HG03135 (cell line): Measurements from ENCODE around the gene CST9L.

Experiments
- ATAC-seq: cut with Tn5 transposase; IDR thresholded peaks from one replicate; pipeline ENCODE4 v1.9.1; 2021; ENCODE audit warnings: mild to moderate bottlenecking, moderate library complexity; ENCODE audit not compliant: unreplicated experiment

CST9L gene

DNA sequence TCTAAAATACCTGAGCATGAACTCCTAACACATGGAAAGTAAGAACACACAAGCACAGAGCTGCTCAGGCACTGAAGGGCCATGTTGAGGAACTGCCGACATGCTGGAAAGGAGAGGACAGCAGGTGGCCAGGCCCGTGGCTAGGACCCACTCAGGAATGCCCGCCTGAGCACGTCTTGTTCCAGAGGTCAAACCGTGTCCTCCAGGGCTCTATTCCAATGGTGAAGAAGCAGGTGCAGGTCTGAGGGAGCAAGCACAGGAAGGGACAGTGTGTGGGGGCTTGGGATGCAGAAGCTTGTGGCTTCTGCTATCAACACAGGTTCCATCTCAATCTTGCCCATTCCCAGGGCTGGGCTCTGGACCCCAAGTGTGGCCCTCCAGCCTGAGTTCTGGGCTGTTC is 20.7 kb downstream of the CST9L start:
- no peak for ATAC-seq

DNA sequence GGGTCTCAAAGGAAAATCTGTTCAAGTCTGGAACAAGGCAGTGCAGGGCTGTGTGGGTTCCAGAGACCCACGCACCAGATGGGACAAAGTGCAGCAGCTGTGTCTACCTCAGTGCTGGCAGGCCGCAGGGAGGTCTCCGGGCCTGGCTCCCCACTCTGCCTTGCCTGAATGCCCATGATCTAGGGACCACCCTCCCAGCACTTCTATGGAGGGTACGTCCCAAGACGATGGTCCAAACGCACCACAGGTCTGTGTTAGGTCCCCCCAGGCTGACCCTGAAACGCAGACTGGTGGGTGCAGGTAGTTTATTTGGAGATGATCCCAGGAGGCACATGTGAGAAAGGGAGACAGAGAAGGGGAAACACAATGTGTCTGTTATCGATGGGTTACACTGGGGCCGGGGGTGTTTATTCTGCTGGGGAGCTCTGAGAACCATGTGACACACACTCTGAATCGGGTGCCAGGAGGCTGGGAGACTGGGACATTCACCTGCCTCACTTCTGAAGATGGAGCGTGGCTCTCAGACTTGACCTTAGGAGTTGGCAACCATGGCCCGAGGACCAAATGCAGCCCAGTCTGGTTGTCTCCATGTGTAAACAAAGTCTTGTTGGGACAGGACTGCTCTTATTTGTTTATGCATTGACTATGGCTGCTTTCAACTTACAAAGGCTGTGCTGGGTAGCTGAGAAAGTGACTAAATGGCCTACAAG is 21.7 kb downstream of the CST9L start:
- no peak for ATAC-seq

DNA sequence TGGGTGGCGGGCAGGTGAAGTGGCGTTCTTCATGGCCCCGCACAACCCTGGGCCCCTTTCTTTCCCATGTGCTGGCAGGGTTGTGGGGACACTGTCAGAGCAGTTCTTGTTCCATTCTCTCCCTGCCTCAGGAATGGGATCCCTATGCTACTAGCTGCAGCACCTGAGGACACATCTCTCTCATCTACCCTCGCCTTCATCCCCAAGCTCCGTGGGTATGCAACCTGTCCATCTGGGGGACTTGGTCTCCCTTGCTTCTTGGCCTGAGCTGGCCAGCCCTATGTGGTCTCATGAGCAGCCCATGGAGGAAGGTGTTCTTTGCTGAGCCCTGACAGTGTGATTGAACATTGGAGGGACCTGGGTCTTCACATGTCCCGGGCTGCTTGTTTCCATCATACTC is 24.2 kb downstream of the CST9L start:
- no peak for ATAC-seq

DNA sequence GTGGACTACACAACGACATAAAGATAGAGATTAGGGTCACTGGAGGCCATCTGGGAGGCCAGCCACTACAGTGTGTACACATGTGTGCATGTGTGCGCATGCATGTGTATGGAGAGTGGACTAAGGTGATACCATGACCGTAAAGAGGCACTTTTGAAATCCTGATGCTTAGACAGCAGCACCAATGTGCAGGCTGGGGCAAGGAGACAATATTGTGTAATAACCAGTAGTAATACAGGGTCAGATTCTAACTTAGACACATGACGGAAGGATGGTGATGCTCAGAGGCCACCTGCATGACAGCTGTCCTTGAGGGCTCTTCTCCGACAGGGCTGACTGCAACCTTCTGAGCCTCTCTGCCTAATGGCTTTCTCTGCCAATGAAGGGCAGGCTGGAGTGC is 25.5 kb downstream of the CST9L start:
- ATAC-seq: no peak

DNA sequence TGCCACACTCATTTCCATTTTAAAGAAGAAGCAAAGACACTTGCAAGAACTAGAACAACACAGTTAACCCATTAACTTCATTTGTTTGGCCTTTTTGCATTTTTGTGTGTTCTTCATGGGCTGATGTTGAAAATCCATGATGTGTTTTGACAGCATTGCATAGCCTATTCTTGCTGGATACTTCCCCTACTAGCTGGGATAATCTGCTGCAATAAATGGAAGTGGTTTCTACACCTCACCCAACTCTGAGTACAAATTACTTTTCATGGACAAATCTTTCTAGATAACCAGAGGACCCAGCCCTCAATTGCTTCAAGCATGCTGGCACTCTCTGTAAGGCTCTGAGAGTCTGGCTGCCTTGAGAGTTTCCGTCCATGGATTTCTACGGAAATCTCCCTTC is 26.5 kb downstream of the CST9L start:
- no peak for ATAC-seq

DNA sequence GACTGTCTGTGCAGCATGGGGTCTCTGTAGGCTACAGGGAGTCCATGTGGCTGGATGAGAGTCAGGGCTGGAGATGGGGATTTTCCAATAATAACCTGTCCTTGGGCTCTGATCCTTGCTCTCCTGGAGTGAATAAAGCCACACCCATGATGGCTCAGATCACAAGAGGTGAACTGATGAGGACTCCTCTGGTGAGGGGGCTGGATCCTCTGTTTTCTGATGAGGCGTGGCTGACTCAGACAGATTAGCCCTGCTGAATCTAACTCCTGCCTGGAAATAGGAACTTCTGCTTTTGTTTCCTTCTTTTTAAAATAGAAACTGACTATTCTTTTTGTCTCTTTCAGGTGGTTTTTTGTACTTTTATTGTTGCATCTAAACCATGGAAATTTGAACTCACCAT is 27.0 kb downstream of the CST9L start:
- ATAC-seq: no peak

DNA sequence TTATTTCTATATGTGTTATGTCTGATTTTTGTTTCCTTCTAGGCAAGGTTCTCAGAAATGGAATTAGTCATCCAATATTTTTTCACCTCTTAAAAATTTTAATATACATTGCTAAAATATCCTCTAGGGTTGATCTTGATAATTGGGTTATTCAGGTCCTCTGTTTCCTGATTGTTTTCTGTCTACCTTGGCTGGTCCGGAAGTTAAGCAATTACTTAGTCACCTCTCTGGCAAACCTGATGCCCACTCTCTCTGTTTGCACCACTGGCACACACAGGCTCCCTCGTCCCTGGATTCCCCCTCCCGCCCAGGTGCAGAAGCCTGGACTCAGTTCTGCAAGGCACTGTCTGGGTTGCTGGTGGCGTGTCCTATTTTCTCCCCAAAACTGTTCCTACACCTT is 27.7 kb downstream of the CST9L start:
- no peak for ATAC-seq

DNA sequence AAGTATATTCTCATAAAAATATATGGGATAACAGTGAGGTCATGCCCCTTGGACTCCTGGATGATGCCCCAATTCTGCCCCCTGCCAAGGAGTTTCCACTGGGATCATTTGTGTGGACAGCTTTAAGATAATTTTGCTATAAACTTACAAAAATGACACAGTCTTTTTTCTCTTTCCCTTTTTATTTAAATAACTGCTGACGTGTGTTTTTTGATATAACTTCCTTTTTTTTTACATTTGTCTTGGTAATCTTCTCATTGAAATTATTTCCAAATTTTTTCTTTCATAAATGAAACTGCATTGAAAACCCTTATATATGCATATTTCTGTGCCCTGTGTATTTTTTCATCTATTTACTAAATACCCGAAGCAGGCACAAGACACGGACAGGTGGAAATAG is 31.3 kb downstream of the CST9L start:
- ATAC-seq: no peak

DNA sequence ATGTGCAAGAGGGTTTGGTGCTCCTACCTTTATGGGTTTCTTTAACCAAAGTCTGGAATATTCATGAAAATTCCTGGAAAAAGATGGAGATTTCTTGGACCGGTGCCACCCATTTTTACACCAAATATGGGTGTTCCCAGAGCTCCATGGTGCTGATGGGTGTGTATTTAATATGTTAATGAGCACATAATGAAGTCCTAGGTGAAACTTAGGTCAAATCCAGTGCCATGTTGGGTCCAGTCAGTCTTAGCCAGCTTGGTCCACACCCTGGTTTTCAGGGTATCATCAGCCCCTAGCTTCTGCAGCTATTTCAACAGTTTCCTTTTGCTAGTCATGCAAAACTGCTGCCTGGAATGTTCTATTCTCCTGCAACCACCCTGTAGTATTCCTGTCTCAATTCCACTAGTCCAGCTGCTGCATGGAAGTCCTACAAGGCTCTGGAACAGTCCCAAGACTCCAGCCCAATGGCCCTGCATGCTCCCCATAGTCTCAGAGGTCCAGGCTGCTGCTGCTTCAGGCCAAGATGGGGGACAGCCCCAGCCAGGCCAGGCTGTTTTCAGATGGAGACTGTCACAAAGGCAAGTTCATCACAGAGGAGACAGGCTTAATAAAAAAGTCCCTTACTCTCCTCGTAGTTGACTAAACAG is 31.8 kb downstream of the CST9L start:
- no peak for ATAC-seq

DNA sequence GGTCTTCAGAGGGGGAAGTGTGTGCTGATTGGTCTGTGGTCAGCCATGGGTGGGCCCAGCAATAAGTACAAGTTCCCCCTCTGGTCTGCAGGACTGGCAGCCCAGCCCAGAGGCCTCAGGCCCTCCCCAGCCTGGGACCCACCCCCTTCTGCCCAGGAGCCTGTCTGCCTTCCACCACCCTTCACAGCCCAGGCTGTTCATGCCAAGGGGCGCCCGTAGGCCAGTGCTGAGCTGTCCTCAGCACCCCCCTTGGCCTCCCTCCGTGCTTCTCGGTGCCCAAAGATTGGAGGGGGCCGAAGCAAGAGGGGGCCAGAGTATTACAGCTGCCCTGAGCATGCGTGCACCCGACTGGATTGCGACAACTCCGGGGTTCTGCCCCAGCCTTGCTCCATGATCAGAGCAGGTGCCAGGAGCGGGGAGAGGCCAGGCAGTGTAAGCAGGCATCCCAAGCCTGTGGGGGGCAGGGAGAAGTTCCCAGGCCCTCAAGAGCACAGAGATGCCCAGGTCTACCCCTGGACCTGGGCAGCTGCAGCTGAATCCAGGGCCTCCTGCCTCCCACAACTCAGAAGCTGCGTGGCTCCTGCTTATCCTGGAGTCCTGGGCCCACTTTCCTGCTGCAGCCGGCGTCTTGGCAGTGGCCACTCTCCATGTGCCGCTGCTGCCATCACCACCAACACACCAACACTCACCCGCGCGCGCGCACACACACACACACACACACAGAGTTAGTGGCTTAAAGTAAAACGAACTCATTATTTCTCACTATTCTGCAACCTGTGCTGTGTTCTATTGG is 33.3 kb downstream of the CST9L start:
- ATAC-seq: no peak

DNA sequence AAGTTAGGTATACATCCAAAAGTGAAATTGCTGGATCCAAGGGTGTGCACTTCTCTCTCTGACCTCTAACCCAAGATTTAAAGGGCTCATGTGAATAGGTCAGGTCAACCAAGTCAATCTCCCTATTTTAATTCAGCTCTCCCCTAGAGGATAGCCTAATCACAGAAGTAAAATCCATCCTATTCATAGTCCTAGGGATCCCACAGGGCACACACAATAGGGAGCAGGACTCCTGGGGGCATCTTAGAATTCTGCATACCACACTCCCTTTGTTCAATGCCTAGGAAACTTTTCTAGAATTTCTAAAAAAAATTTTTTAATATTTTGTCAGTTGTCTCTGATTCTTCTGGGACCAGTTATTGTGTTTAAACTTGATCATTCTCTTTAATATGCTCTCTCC is 35.1 kb downstream of the CST9L start:
- ATAC-seq: no peak

DNA sequence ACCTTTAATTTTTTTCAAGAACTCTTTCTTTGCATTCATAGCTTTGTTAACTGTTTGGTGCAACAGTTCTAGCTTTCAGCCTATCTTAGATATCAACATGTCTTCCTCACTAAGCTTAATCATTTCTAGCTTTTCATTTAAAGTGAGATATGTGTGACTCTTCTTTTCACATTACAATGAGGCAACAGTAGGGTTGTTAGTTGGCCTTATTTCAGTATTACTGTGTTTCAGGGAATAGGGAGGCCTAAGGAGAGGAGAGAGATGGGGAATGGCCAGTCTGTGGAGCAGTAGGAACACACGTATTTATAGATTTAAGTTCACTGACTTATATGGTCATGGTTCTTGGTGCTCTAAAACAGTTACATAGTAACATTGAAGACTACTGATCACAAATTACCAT is 35.8 kb downstream of the CST9L start:
- ATAC-seq: no peak

DNA sequence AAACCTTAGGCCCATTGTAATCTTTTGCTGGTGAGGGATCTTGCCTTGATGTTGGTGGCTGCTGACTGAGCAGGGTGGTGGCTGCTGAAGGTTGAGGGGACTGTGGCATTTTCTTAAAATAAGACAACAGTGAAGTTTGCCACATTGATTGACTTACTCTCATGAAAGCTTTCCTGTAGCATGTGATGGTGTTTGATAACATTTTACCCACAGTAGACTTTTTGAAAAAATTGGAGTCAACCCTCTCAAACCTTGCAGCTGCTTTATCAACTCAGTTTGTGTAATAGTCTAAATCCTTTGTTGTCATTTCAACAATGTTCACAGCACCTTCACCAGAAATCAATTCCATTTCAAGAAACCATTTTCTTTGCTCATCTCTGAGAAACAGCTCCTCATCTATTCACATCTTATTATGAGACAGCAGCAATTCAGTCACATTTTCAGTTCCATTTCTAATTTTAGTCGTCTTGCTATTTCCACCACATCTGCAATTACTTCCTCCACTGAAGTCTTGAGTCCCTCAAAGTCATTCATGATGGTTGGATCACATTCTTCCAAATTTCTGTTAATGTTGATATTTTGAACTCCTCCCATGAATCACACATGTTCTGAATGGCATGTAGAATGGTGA is 37.2 kb downstream of the CST9L start:
- ATAC-seq: no peak

DNA sequence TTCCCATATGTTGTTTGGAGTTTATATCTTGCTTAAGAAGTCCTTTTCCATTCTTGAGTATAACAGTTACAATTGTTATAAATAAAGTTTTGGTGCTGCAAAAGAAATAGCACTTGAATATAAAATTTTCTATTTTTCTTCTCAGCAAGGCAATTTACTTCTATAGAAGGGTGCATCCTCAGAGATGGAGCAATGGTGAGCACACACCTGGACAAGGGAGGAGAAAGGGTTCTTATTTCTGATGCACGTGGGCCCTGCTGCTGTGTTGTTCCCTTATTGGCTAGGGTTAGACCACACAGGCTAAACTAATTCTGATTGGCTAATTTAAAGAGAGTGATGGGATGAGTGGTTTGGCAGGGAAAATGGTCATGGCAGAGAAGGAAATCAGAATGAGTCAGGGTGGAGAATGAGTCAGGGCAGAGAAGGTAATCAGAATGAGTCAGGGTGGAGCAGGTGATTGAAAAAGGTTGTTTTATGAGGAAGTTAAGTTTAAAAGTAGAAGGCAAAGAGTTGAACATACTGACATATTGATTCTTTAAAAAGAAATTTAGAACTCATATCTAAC is 39.3 kb downstream of the CST9L start:
- ATAC-seq: no peak

DNA sequence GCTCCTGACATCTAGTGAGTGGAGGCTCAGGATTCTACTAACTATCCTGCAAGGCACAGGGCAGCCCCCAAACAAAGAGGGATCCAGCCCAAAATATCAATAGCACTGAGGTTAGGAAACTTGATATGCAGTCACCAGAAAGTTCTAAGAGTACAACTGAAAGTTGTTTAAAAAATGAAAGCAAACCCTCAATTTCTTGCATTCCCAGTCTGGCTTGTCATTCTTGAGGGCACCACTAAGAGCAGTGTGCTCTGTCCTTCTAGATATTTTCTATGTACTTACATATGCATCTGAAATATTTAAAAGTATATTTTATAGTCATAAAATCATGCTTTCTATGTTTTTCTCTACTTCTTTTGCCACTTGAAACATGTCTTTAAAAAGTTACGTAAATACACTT is 41.4 kb downstream of the CST9L start:
- no peak for ATAC-seq

DNA sequence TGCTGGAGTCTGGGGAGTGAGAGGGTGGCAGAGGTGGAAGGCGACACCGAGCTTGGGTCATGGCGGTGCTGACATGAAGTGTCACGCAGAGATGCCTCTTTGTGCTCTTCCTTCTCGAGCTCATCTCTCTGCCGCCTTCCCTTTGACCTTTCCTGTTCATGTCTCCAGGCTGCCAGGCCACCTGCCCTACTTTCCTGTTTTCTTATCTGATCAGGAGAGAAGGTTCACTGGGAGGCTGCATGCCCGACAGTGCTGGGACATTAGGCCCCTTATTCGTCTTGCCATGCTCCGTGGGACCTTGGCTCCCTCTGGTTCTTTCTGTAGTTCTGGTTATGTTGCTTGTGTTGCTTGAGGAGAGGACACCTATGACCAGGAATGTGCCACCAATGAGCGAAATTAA is 44.1 kb downstream of the CST9L start:
- no peak for ATAC-seq

DNA sequence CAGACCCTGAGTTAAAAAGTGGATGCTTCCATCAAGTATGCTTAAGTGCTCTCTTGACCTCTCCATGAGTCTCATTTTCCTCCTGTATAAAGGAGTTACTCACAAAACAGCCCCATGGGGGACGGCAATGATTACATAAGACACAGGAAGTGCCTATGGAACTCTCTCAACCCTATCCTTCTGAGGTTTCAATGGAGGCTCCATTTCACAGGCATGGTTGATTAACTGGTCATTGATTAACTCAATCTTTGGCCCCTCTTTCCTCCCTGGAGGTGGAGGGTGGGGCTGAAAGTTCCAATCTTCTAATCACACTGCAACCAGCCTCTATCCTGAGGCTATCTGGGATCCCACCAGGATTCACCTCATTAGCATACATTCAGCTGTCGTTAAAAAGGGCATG is 48.1 kb downstream of the CST9L start:
- no peak for ATAC-seq

DNA sequence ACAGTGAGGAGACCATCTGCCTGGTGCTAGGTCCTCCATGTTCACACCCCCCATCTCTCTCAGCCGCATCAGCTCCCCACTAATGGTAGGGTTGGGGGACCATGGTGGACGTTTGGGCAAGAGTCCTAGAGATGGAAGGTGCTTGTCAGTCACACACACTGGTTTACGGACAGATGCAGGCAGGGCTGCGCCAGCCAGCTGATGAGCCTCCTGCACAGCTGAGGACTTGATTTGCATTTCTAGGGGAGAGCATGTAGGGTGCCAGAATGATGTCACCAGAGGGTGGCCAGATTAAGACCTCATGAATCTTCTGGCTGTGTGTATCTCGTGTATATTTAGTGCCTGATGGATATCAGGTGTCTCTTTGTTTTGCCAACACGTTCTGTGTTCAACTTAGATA is 48.7 kb downstream of the CST9L start:
- ATAC-seq: no peak

DNA sequence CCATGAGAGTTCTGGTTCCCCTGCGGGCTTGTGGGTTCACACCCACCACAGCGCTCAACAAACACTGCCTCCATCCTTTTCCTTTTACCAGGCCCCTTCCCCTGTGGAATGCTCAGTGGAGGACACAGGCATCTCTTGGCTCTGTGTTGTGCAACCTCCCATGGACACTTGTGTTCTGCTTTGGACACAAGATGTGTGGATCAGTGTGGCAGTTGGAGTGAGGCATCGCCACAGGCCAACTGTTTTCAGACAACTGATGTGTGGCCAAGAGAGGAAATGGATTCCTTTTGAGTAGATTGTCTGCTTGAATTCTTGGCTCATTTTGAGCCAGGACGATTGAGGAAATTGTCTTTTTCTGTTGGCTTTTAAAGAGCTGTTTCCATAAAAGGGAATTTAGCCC is 50.6 kb downstream of the CST9L start:
- ATAC-seq: no peak

DNA sequence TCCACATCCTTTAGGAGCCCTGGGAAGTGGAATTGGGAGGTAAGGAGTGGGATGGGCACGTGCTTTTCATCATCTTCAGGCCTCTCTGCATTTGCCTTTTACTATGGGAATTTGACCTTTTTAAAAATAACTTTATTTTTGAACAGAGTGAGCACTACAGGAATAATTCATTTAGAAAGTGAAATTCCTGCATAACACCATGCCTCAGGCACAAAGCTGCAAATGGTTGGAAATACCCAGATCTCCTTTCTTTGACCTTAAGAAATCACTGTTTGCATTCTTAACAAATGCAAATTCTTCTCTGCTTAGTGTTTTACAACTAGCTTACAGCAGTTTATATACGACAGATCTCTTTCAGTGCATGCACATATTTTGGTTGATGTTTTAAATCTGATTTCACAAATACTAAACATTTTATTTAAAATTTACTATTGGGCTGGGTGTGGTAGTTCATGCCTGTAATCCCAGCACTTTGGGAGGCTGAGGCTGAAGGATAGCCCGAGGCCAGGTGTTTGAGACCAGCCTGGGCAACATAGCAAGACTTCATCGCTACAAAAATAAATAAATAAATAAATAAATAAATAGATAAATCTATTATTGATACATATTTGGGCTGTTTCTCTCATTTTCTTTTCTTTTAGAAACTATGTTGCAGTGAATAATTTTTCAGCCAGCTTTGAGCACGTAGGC is 52.9 kb downstream of the CST9L start:
- no peak for ATAC-seq

DNA sequence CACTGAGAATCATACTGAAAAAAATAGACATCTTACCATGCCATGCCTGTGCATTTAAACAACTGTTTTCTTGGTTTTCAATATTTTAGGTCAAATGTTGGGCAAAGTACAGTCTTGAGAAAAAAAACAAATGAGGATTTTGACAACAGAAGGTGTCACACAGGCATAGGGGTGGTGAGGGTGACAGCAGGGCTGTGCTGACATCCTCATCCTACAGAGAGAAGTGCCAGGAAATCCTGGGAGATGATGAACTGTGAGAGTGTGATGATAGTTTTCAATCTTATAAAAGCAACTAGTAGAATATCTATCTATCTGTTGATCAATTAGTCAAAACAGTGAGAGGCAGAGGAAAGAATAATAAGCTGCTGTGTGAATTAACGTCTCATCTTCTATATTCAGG is 53.4 kb downstream of the CST9L start:
- no peak for ATAC-seq
